ENCODE results near the gene CMBL. TPM values are rescaled to one million over a fixed set of nuclear protein-coding genes. Genes with fewer than 3 reads are reported as not detected.
A peak's percentile ranks its signal among the peaks of the same experiment; 100 is the strongest.

The CMBL gene
- total RNA-seq, 1 donor from 2014 or later: 21.7 TPM

DNA sequence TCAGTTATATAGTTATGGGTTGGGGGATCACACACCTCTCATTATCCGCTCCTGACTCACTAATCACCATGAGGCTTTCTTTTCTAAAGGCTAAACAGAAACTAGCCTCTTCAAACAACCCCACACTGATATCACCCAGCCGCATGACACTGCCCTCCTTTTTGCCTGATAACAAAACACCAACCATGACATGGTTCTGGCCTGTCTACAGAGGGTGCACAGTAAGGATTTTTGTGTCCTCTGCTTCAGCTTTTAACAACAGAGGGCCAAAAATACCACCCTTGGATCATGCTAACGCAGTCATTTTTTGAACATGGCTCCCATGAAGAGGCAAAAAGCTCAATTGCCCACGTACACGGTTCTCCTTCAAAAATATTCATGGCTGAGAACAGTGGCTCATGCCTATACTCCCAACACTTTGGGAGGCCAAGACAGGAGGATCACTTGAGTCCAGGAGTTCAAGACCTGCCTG, 4.0 kb downstream of the CMBL start:
- H3K36me3 ChIP-seq: no peaks in the 10 kb centered on the region
- H3K27me3 ChIP-seq (ENCODE audit: low read depth): no peaks in the 10 kb centered on the region
- TF ChIP-seq, protein P1, sequence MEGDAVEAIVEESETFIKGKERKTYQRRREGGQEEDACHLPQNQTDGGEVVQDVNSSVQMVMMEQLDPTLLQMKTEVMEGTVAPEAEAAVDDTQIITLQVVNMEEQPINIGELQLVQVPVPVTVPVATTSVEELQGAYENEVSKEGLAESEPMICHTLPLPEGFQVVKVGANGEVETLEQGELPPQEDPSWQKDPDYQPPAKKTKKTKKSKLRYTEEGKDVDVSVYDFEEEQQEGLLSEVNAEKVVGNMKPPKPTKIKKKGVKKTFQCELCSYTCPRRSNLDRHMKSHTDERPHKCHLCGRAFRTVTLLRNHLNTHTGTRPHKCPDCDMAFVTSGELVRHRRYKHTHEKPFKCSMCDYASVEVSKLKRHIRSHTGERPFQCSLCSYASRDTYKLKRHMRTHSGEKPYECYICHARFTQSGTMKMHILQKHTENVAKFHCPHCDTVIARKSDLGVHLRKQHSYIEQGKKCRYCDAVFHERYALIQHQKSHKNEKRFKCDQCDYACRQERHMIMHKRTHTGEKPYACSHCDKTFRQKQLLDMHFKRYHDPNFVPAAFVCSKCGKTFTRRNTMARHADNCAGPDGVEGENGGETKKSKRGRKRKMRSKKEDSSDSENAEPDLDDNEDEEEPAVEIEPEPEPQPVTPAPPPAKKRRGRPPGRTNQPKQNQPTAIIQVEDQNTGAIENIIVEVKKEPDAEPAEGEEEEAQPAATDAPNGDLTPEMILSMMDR (IDR thresholded peaks at IDR 0.05): no peak
- H3K4me1 ChIP-seq: peaks cover 9% of the 10 kb centered on the region
- intact Hi-C loops (cut with DNase I): no loop called here
- DNase-seq (no peak), ATAC-seq (no peak)
- H3K4me3 ChIP-seq: no peak overlapping the region
- no peak overlapping the region for H3K27ac ChIP-seq
- no peaks in the 10 kb centered on the region for H3K9me3 ChIP-seq

DNA sequence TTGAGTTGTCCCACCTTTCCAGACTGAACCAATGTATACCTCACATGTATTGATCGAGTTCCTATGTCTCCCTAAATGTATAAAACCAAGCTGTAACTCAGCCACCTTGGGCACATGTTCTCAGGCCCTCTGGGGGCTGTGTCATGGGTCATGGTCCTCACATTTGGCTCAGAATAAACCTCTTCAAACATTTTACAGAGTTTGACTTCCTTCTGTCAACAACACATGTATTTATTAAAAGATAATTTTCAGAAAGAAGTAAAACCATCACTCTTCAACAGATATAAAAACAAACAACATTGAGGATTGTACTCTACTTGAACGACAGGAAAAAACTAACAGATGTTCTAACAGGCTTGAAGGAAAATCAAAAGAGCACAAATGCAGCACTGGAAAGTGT, 4.5 kb downstream of the CMBL start:
- no peak overlapping the region for H3K4me3 ChIP-seq

DNA sequence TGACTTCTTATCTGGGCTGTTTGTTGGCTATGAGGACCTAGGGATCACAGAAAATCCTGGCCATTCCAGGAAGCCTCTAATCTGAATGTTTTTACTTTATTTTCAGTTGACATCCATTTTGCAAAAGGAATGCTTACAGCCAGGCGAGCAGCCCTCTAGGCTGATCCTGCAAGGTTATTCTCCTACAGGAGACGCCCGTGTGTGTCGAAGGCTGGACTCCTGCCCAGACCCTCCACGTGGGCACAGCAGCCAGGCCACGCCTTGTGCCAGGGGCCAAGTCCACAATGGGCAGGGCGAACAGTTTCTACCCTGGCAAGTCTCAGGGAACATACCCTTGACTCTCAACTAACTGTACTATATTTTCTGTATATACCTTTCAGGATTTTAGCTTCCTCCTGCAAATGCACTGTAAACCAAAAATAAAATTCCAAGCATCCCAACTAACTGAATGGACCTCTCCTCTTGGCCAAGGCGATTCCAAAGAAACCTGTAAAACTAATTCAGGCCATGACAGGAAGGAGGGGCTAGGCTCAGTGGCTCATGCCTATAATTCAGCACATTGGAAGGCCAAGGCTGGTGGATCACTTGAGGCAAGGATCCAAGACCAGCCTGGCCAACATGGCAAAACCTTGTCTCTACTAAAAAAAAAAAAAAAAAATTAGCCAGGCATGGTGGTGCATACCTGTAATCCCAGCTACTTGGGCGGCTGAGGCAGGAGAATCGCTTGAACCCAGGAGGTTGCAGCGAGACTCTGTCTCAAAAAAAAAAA, 5.7 kb downstream of the CMBL start:
- intact Hi-C loops (cut with DNase I): no loop called here
- DNase-seq (peak; percentile 91), ATAC-seq (peak; percentile 92 to 95)
- Histone ChIP-seq H3K27ac (no peak overlapping the region), H3K9me3 (no peaks in the 10 kb centered on the region), H3K4me3 (peak overlapping the region; percentile 17), H3K36me3 (no peaks in the 10 kb centered on the region), H3K27me3 (ENCODE audit: low read depth) (no peaks in the 10 kb centered on the region), H3K4me1 (peaks cover 9% of the 10 kb centered on the region)
- TF ChIP-seq, protein P1 (IDR thresholded peaks at IDR 0.05): no peak

More for the DNA sequence above, 4.5 kb downstream of the CMBL start:
- ATAC-seq (no peak), DNase-seq (no peak)
- intact Hi-C loops (cut with DNase I): no loop called here
- Histone ChIP-seq H3K27ac (no peak overlapping the region), H3K4me1 (peaks cover 9% of the 10 kb centered on the region), H3K27me3 (ENCODE audit: low read depth) (no peaks in the 10 kb centered on the region), H3K9me3 (no peaks in the 10 kb centered on the region), H3K36me3 (no peaks in the 10 kb centered on the region)
- TF ChIP-seq, protein P1 (IDR thresholded peaks at IDR 0.05): no peak

DNA sequence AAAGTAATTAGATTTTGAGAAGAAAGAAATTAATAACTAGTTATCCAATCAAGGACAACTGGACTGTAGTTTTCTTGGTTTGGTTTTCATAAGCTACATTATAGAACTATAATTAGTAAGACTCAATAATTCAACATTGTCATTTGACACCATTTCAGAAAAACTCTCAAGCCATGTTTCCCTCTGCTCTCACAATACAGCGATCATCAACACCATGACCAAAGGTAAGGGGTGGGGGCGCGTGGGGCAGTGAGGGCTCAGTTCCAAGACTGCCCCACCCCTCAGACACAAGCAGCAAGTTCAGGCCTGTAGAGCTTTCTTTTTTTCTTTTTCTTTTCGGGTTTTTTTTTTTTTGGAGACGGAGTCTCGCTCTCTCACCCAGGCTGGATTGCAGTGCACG, 6.4 kb downstream of the CMBL start:
- Histone ChIP-seq H3K36me3 (no peaks in the 10 kb centered on the region), H3K27ac (no peak overlapping the region), H3K4me1 (peaks cover 7% of the 10 kb centered on the region), H3K9me3 (no peaks in the 10 kb centered on the region), H3K4me3 (peak overlapping the region; percentile 17), H3K27me3 (ENCODE audit: low read depth) (no peaks in the 10 kb centered on the region)
- no peak for DNase-seq
- ATAC-seq: peak in 1 of 2 donors; percentile 22
- TF ChIP-seq, protein P1 (IDR thresholded peaks at IDR 0.05): no peak
- intact Hi-C loops (cut with DNase I): no loop called here

DNA sequence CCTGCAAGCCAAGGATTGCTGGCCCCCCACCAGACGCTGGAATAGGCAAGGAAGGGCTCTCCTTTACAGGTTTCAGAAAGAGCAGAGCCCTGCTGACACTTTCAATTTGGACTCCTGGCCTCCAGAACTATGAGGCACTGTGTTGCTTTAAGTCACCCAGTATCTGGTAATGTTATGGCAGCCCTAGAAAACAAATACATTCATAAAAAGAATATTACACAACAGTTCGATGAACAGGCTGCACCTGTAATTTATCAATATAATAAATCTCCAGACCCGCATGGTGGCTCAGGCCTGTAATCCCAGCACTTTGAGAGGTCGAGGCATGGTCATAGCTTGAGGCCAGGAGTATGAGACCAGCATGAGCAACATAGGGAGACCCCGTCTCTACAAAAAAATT, 7.5 kb downstream of the CMBL start:
- no peaks in the 10 kb centered on the region for H3K27me3 ChIP-seq (ENCODE audit: low read depth)
- ATAC-seq: no peak
- DNase-seq: no peak
- H3K4me3 ChIP-seq: no peak overlapping the region
- TF ChIP-seq, protein P1 (IDR thresholded peaks at IDR 0.05): no peak
- H3K36me3 ChIP-seq: no peaks in the 10 kb centered on the region
- no peaks in the 10 kb centered on the region for H3K4me1 ChIP-seq
- H3K9me3 ChIP-seq: no peaks in the 10 kb centered on the region
- intact Hi-C loops (cut with DNase I): no loop called here
- H3K27ac ChIP-seq: no peak overlapping the region
